GM19455 (cell line): ENCODE measurements around the gene CAB39L.

ENCODE experiments used
- ATAC-seq: cut with Tn5 transposase; IDR thresholded peaks from one replicate; pipeline ENCODE4 v1.9.1; 2021; ENCODE audit not compliant: unreplicated experiment

The CAB39L gene

DNA sequence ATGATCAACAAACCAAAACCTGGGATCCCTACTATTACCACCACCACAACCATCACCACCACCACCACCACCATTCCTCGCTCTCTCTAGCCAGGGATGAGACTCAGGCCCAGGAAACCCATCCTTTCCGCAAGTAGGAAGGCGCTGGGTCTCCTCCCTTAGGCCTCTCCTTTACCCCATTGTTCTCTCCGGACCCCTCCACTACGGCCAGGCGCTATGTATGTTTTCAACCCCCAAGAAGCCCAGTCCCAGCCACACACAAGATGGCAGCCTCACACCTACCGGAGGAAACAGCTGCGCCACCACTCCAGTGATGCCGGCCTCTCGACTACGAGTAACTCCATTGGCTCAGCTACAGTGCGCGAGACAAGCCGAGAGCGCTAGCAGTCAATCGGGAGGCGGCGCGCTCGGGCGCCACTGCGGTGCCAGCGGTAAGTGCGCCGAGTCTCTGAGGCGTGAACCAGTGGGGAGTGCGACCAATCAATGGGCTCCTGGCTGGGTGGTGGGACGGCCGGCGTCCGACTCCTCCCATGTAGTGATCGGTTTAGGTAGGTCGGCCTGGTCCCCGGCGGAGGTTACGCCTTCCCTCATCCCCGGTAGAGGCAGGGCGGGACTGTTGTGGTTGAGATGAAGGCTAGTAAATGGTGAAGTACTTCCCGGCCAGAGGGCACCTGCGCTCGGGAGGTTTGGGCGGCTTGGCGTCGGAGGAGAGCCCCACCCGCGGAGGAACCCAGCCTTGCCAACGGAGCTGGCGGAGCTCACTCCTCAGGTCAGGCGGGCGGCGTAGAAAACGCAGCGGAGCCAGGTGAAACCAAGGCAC, at the start of gene CAB39L, which contains the start of gene SETDB2:
Gene CAB39L (minus strand): TSS at position 361 of the 820 bp plus-strand sequence. CDS start 61,154 bp downstream, outside the sequence.
Gene SETDB2 (plus strand): TSS at position 571 of the 820 bp plus-strand sequence. CDS start 7,620 bp downstream, outside the sequence.
- peak; percentile 96 for ATAC-seq

DNA sequence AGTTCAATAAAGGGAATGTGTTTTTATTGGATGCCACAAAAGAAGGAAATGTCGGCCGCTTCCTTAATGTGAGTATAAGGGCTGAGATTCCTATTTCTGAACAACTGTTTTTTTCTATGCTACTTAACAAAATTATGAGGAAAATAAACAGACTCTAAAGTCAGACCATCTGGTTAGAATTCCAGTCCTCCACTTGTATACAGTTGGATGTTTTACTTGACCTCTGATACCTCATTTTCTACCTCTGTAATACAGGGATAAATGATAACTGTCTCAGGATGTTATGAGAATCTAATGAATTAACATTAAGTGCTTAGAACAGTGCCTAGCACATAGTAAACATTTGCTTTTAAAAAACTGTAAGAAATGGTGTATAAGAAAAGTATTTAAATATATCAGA, 44.7 kb upstream of the CAB39L start:
- ATAC-seq, result no peak

DNA sequence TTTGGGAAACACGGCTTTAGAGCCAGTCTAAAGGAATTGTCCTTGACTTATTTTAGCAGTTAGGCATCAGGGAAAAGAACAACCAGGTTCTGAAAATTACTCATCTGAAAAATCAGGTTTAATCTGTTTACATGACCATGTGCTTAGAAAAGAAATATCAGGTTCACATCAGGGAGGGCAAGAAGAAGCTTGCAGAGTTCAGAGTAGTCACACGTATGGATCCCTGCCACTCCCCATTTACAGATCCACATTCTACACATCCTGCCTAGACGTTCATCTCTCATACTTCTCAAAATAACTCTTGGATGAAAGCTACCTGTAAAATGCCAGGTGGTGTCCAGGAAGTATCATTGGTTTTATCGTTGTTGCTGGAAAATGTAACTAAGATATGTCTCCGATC, 37.9 kb upstream of the CAB39L start:
- no peak for ATAC-seq

- no peak for ATAC-seq
These were observed 32.7 kb upstream of the CAB39L start for GRCh38 chr13:49476529-49476928.

DNA sequence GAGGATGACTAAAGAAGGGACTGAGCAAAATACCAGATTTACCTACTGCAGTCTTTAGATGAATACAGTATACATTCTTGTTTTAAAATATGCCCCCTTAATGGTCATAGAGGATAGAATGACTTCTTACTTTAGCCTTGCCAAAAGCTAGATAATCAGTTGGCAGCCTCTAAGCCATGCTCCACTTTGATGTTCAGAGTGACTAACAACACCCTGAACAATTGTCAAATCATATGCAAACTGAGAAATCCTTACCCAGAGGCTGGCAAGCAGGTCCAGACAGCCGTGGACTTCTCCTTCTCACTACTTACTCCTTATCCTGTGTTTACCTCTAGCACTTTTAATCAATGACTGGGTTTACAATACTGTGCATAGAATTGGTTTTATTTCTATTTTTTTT, 28.3 kb upstream of the CAB39L start:
- no peak for ATAC-seq

DNA sequence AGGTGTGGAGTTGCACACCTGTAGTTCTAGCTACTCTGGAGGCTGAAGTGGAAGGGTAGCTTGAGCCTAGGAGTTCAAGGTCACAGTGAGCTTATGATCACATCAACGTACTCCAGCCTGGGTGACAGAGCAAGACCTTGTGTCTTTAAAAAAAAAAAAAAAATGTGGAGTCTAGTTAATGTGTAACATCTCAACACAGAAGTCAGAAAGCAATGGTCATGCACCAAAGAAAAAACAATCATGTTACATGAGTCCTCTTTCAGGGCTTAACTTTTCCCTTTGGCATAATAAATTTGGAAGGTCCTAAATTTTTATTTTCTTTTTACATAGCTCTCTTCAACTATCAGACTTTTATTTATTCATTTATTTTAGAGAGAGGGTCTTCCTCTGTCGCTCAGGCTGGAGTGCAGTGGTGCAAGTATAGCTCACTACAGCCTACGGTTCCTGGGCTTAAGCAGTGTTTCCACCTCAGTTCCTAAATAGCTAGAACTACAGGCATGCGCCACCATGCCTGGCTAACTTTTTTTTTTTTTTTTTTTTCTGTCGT, 22.5 kb upstream of the CAB39L start:
- no peak for ATAC-seq

DNA sequence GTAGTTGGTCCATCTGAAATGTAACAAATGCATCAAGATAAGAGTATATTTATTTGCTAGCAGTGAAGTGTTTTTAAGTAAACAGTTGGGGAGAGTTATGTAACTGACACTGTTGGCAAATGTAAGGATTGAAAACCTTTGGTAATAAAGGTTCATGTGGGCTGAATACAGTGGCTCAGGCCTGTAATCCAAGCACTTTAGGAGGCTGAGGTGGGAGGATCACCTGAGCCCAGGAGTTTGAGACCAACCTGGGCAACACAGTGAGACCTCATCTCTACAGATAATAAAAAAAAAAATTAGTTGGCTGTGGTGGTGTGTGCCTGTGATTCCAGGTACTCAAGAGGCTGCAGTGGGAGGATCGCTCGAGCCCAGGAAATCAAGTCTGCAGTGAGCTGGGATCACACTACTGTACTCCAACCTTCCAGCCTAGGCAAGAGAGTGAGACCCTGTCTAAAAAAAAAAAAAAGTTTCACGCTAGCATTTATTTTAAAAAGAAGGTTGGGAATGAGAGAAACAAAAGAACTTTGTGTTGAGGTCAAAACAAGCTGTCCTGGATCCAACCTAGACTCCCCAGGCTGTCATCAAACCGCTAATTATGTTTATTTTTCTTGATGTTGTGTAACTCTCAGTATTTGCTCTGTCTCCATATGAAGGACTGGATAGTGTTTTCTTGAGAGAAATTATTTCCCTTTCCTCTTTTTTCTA, 20.9 kb upstream of the CAB39L start:
- ATAC-seq, result no peak

- ATAC-seq, result no peak
These were observed 20.2 kb upstream of the CAB39L start for GRCh38 chr13:49464085-49464484.

DNA sequence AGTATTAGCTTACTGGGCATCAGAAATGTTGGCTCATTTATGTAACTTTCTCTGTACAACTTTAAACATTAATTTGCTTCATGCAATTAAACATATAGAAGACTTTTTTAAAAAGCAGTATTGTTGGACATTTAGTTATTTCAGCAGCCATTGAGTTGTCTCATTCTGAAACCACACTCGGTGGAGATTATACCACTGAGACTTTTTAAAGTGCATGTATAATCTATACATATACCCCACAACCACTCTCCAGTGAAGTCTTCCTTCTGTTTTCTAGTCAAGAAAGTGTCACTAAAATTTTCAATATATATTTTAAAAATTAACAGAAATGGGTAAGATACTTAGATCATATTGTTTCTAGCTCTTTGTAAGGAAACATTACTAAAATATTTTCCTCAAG, 15.7 kb upstream of the CAB39L start:
- no peak for ATAC-seq

DNA sequence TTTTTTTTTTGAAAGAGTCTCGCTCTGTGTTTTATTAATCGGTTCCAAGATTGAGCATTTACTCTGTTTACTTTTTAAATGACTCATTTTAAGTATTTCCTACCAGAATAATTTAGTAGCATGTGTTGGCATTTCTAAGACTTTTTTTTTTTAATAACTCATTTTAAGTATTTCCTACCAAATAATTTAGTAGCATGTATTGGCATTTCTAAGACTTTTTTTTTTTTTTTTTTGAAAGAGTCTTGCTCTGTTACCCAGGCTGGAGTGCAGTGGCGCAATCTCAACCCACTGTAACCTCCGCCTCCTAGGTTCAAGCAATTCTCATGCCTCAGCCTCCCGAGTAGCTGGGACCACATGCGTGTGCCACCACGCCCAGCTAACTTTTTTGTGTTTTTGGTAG, 13.4 kb upstream of the CAB39L start:
- no peak for ATAC-seq

DNA sequence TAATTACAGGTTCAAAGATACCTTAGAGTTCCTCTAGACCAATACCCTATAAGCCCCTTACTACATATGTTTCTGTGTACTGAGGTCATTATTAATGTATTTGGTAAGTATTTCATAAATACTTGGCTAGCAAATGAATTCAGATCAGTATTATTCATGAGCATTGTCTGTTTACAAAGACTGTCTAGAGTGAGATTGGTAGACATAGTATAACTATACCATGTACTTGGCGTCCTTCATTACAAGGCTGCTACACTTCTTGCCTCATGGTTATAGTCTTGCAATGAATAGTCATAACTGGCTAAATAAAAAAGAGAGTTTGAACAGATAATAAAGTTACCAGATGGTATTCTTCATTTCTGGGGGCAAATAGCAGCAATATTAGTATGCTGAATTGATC, 12.3 kb upstream of the CAB39L start:
- ATAC-seq, result no peak

DNA sequence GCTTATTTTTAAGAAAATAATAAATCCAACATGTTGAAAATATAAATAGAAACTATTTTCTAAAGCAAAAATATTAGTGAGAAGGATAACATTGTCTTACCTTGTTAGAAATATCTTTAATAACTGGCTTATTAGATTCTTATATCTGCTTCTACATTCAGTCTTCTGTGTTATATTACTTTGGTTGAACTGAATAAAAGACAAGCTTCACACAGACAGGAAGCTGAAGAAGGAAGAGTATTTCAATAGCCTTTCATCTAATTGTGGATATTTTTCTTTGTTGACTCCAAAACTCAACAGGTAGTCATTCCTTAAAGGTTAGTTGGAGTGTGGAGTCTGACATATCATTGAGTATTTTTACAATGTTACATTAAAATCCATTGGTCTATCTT, 11.1 kb upstream of the CAB39L start:
- no peak for ATAC-seq

DNA sequence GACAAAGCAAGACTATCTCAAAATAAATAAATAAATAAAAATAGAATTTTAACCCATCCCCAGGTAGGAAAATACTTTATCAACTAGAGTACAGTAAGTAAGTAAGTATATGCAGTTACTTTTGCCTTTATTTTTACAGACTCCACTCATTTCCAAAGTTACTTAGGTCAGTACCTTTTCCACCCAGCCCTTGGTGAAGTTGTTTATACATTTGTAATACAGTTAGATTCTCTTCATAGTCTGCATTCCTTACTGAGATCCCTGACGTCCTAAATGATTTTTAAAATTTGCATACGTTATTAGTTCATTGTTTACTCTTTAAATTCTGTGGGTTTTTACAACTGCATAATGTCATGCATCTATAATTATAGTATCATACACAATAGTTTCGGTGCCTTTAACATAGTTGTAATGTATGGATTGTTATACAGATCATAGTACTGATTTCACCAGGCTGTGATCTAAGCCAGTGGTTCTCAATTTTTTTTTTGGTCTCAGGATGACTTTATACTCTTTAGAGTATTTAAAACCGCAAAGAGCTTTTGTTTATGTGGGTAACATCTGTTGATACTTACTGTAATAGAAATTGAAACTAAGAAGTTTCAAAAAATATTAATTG, 10.6 kb upstream of the CAB39L start:
- ATAC-seq, result peak; percentile 91

DNA sequence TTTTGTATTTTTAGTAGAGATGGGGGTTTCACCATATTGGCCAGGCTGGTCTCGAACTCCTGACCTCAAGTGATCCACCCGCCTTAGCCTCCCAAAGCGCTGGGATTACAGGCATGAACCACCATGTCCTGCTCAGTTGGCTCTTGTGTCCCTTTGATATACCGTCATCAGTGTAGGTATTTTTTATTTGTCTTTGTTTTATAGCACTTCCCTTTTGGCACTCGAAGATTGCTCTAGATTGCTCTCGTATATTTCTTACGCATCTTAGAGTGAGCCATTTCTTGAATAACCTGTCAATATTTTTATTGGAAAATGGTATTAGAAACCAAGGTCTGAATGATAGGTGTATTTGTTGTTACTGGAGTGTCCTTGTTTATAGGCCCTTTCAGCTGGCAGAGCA, 9.6 kb upstream of the CAB39L start:
- ATAC-seq, result no peak

DNA sequence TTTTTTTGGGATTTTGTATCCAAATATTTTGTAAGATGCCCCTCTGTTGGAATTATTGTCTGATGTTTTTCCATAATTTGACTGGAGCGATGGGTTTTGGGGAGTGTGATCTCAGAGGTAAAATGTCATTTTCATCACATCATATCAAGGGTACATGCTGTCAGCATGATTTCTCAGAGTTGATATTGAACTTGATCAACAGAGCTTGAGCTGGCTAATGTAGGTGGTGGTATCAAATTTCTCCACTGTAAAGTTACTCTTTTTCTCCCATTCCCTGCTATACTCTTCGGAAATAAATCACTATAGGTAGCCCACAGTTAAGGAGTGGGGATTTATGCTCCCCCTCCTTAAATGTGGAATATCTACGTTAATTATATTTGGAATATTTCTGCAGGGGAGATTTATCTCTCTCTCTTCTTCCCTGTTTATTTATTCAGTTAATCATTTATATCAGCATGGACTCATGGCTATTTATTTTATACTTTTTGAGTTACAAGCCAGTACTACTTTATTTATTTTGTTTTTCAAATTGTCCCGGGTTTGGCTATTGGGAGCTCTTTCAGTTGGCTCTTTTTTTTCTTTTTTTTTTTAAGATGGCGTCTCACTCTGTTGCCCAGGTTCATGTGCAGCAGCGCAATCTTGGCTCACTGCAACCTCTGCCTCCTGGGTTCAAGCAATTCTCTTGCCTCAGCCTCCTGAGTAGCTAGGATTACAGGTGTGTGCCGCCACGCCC, 9.0 kb upstream of the CAB39L start:
- no peak for ATAC-seq

DNA sequence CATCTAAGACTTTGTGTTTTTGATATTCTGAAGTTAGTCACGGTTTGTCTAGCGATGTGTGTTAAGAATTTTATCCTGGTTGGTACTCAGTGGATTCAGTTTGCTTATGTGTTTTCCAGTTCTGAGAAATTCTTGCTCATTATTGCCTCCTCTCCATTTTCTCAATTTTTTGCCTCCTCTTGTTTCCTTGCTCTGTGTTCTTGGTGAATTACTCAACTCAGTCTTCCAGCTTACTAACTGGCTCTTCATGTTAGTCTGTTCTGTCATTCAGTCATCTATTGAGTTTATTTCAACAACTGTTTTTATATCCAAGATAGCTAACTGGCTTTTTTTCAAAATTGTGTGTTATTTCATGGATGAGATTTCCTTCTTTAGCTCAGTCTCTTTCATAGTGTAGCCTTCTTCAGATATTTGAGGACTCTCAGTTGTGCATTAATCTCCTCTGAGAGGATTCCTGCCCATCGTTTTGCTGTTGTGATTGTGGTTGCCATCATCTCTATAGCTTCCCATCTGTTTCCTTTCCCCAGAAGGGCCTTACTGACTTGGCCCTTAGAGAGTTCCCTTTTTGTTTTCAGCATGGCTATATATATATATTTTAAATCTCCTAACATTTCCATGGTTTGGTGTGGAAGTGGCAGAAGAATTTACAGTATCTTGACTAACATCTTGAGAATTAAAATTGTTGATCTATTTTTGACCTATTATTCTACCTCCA, 6.4 kb upstream of the CAB39L start:
- no peak for ATAC-seq

GRCh38 chr13:49448753-49449152, 4.9 kb upstream of the CAB39L start:
- ATAC-seq, result no peak

- no peak for ATAC-seq
These were observed 2.6 kb upstream of the CAB39L start for GRCh38 chr13:49446473-49446872.

- no peak for ATAC-seq
These were observed 896 bp upstream of the CAB39L start for GRCh38 chr13:49444524-49445395.
